ENCODE data around the gene CSK.

DNA sequence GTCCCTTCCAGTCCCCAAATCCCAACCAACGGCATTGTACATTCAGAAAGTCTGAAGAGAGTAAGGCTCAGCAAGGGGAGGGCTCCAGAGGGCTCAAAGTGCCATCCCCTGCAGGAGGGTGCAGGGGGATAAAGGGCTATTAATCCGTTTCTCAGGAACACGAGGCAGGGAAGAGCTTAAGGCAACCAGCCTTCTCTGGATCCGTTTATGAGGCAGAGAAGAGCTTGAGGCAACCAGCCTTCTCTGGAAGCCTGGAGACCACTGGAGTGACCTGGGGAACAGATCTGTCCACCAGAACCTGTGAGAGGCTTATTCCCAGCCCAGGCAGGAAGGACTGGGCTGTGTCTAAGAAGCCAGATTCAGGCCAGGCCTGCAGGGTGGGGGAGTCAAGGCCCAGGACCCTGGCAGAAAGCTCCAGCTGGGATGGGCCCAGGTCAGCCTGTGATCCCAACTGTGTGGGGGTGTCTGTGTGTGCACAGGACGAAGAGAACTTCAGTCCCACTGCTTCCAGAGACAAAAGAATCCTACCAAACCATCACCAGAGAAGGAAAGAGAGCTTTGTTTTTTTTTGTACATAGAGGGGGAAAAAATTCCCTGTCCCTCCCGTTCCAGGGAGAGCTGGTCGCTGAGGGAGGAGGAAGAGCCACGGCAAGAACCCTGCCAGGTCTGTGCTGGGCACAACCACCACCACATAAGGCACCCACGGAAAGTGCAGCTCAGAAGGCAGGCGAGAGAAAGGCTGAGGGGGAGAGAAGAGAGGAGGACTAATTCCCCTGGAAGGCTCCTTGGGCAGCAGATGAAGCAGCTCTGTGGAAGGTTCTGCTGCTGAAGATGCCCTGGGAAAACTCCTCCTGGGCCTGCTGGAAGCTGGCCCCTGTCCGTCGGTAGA is 62.7 kb downstream of the CSK start:
- TF ChIP-seq, protein P1, sequence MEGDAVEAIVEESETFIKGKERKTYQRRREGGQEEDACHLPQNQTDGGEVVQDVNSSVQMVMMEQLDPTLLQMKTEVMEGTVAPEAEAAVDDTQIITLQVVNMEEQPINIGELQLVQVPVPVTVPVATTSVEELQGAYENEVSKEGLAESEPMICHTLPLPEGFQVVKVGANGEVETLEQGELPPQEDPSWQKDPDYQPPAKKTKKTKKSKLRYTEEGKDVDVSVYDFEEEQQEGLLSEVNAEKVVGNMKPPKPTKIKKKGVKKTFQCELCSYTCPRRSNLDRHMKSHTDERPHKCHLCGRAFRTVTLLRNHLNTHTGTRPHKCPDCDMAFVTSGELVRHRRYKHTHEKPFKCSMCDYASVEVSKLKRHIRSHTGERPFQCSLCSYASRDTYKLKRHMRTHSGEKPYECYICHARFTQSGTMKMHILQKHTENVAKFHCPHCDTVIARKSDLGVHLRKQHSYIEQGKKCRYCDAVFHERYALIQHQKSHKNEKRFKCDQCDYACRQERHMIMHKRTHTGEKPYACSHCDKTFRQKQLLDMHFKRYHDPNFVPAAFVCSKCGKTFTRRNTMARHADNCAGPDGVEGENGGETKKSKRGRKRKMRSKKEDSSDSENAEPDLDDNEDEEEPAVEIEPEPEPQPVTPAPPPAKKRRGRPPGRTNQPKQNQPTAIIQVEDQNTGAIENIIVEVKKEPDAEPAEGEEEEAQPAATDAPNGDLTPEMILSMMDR (IDR thresholded peaks at IDR 0.05) = no peak
- TF ChIP-seq HMGXB4 (CRISPR knock-in tag; IDR thresholded peaks at IDR 0.05; ENCODE audit: borderline replicate concordance) (no peak), RAD21 (conservative IDR thresholded peaks at IDR 0.05 in 1 of 2, IDR thresholded peaks at IDR 0.05 in 1 of 2) (no peak), ZFP36 (IDR thresholded peaks at IDR 0.05; ENCODE audit: borderline replicate concordance, partially characterized antibody) (no peak)
